Measurements from ENCODE around the gene INTS11.

INTS11 gene

GRCh38 chr1:1313500-1314236, 10.8 kb downstream of the INTS11 start:
- TF ChIP-seq CTCF (IDR thresholded peaks at IDR 0.05) = no peak

- TF ChIP-seq CTCF (IDR thresholded peaks at IDR 0.05) = no peak
These were observed 11.8 kb downstream of the INTS11 start for GRCh38 chr1:1312450-1313314.

- TF ChIP-seq CTCF (IDR thresholded peaks at IDR 0.05) = no peak
These were observed 13.1 kb downstream of the INTS11 start for GRCh38 chr1:1311107-1312104.

GRCh38 chr1:1310476-1311053, 13.9 kb downstream of the INTS11 start:
- no peak for TF ChIP-seq CTCF (IDR thresholded peaks at IDR 0.05)

GRCh38 chr1:1310109-1310385, 14.4 kb downstream of the INTS11 start:
- no peak for TF ChIP-seq CTCF (IDR thresholded peaks at IDR 0.05)

- TF ChIP-seq CTCF (IDR thresholded peaks at IDR 0.05) = no peak
These were observed 15.0 kb downstream of the INTS11 start for GRCh38 chr1:1309251-1310108.
